Astrocyte of the cerebellum (primary cell): ENCODE data around the gene RALGAPA2.

Experiments
- DNase-seq: peaks from one replicate; pipeline ENCODE4 v3.0.0-alpha.2; 2011; ENCODE audit warnings: low read depth
- H3K4me3 ChIP-seq: 2 replicates; pipeline ENCODE4 v1.5.1; 2011; ENCODE audit warnings: mild to moderate bottlenecking, low read depth, low read length, moderate library complexity
- in situ Hi-C: cut with HindIII; loops from 2 replicates; pipeline ENCODE4 v1.10.0; 2017; ENCODE audit warnings: low sequenced_read_pairs
- TF ChIP-seq, protein P1 (sequence below): IDR thresholded peaks from 2 replicates; pipeline ENCODE4 v1.5.1; 2012; ENCODE audit warnings: low read length, low read depth, moderate library complexity, mild to moderate bottlenecking; ENCODE audit errors: missing control alignments

RALGAPA2 gene

GRCh38 chr20:20370094-20370575 lies 342.3 kb downstream of the RALGAPA2 start:
- in situ Hi-C loops: loop anchor here (10.0 to 25.0 kb wide), 2 partner anchors 95 to 192 kb away; no protein-coding TSS in a partner anchor
- no peak for DNase-seq
- TF ChIP-seq, protein P1, sequence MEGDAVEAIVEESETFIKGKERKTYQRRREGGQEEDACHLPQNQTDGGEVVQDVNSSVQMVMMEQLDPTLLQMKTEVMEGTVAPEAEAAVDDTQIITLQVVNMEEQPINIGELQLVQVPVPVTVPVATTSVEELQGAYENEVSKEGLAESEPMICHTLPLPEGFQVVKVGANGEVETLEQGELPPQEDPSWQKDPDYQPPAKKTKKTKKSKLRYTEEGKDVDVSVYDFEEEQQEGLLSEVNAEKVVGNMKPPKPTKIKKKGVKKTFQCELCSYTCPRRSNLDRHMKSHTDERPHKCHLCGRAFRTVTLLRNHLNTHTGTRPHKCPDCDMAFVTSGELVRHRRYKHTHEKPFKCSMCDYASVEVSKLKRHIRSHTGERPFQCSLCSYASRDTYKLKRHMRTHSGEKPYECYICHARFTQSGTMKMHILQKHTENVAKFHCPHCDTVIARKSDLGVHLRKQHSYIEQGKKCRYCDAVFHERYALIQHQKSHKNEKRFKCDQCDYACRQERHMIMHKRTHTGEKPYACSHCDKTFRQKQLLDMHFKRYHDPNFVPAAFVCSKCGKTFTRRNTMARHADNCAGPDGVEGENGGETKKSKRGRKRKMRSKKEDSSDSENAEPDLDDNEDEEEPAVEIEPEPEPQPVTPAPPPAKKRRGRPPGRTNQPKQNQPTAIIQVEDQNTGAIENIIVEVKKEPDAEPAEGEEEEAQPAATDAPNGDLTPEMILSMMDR: no peak
- H3K4me3 ChIP-seq: no peak overlapping the region

DNA sequence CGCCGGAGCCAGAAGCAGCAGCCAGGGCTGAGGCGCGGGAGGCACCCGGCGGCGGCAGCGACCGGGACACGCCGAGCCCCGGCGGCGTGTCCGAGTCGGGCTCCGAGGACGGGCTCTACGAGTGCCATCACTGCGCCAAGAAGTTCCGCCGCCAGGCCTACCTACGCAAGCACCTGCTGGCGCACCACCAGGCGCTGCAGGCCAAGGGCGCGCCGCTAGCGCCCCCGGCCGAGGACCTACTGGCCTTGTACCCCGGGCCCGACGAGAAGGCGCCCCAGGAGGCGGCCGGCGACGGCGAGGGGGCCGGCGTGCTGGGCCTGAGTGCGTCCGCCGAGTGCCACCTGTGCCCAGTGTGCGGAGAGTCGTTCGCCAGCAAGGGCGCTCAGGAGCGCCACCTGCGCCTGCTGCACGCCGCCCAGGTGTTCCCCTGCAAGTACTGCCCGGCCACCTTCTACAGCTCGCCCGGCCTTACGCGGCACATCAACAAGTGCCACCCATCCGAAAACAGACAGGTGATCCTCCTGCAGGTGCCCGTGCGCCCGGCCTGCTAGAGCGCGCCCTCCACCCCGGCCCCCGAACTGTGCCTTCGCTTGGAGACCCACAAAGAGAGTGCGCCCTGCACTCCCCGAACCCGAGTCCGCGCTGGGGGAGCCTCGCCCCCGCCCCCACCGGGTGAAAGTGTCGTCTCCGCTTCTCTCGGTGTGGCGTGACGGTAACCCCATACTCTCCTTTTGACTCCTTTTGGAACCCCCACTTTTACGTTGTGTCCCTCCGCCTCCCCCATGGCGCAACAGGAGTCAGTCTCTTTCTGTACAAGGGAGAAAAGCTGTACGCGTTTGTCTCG lies 343.0 kb downstream of the RALGAPA2 start:
- DNase-seq: no peak
- H3K4me3 ChIP-seq: no peak overlapping the region
- TF ChIP-seq, protein P1: no peak
- in situ Hi-C loops: loop anchor here (10.0 to 25.0 kb wide), 2 partner anchors 95 to 193 kb away; no protein-coding TSS in a partner anchor

- TF ChIP-seq, protein P1: no peak
- DNase-seq: no peak
- in situ Hi-C loops: loop anchor here (25.0 kb wide), 1 partner anchor 194 kb away; no protein-coding TSS in a partner anchor
- no peak overlapping the region for H3K4me3 ChIP-seq
These were observed 343.8 kb downstream of the RALGAPA2 start for GRCh38 chr20:20368418-20369249.

- TF ChIP-seq, protein P1: no peak
- DNase-seq: no peak
- in situ Hi-C loops: loop anchor here (25.0 kb wide), 1 partner anchor 195 kb away; no protein-coding TSS in a partner anchor
- H3K4me3 ChIP-seq: no peak within 1 kb of the TSS
These were observed 344.6 kb downstream of the RALGAPA2 start, which contains the start of gene INSM1 for GRCh38 chr20:20367575-20368417. Gene INSM1 (plus strand): TSS chr20:20368104. CDS start chr20:20368268, 164 bp downstream.

DNA sequence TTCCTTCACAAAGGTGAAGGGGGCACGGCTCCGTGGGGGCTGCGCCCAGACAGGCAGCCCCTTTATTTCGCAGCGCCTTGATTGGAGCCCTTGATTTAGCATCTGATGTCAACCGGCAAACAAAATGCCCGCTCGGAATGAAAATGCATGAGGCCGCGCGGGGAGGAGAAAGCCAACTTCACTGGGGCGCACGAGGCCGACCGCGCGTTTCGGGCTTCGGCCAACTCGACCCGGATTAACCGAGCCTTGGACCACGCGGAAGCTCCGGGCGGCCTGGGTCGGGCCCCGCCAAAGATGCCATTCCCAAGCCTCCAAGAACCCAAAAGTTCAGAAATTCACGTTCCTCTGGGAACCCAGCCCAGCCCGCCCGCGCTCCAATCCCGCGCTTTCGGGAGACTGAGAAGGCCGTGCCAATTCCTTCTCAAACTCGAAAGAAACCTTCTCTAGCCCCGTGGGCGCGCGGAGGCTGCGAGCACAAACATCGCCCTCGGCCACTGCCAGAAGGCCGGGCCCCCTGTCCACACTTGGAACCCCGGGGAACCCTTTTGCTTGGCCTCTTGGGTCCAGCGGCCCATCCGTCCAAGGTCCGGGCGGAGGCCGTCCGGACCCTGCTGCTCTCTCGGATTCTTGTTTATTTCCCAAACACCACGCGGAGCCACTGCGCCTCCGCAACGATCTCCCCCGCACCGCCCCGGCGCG lies 345.4 kb downstream of the RALGAPA2 start:
- in situ Hi-C loops: loop anchor here (25.0 kb wide), 1 partner anchor 195 kb away; no protein-coding TSS in a partner anchor
- TF ChIP-seq, protein P1: no peak
- DNase-seq: no peak
- H3K4me3 ChIP-seq: no peak overlapping the region
